Iris pigment epithelial cell (primary cell): Measurements from ENCODE around the gene EFL1.

Source experiments
- DNase-seq: peaks from one replicate; pipeline ENCODE4 v3.0.0-alpha.2; 2011; ENCODE audit warnings: low read depth

Gene EFL1

DNA sequence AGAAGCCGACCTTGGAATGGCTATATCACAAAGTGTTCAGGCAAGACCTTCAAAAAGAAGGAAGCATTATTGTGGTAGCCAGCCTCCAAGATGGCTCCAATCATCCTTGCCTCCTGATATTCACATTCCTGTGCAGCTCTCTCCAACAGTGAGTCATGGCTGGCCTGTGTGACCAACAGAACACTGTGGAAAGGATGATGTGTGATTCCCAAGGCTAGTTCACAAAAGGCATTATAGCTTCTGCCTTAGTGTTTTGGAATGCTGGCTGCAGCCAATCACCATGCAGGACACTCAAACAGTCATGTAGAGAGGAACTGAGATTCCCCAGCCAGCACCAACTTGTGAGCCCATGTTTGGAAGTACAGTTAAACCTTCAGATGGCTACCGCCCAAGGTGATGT, 102.6 kb downstream of the EFL1 start:
- DNase-seq, result peak; percentile 100

DNA sequence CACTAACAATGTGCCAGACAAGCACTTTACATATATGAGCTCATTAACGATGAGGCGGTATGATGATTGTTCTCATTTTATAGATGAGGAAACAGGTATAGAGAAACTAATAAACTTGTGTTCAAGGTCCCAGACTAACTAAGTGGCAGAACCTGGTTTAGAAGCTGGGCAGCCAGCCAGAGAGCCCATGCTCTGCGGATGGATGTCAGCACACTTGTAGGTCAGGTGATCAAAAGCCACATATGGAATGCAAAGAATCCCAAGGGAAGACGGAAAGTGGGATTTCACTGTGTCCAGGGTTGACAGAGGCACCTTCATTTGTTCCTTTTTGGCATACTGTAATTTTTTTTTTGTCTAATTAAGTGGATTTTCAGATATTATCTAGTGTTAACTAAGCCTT, 103.7 kb downstream of the EFL1 start:
- peak; percentile 57 for DNase-seq

DNA sequence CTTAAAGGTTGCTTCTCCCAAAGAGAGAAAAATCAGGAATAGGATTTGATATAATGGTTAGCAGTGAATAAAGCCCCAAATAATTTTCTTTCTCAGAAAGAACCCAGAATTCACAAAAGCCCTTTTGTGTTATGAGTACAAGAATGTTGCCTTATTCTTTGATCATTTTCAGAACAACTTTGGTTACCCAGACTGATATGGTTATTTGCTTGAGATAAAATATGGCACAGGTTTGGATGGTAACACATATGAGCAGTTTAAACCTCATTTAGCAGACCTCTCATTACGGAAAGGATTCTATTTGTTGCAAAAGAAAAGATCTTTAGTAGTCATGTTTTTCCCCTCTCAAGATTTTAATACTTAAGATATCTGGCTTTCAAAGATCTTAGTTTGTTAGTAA, 111.9 kb downstream of the EFL1 start:
- no peak for DNase-seq

DNA sequence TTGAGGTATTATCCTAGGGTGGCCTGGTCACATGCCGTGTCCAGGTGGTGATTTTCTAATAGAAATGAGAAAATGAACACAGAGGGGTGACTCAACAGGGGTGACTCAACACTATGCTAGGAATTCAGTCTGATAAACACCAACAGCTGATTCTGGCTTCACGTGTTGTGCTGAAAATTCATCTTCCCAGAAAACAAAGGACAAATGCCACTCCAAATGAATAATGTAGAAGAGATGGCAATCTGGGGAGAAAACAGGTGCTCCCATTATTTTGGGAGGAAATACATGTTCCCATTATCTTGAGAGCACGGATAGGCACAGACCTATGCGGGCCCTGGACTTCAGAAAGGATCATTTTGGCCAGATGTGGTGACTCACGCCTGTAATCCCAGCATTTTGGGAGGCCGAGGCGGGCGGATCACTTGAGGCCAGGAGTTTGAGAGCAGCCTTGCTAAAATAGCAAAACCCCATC, 115.5 kb downstream of the EFL1 start:
- peak; percentile 92 for DNase-seq

DNA sequence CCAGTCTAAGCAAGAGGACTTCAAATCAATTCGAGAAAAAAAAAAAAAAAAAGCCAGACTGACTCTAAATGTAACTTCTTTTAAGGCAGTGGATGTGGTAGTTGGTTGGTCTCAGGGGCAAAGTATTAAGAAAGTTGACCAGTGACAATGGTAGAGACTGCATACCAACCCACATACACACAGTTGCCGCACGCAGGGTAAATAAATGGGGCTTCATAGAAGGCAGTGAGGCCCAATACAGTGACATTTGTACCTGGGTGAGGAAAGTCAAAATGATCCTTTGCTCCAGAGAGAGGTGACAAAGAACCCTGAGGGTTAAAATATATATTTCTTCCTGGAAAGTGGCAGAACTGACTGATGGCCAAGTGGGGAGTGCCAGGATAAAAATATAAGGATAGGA, 116.0 kb downstream of the EFL1 start:
- DNase-seq, result no peak

DNA sequence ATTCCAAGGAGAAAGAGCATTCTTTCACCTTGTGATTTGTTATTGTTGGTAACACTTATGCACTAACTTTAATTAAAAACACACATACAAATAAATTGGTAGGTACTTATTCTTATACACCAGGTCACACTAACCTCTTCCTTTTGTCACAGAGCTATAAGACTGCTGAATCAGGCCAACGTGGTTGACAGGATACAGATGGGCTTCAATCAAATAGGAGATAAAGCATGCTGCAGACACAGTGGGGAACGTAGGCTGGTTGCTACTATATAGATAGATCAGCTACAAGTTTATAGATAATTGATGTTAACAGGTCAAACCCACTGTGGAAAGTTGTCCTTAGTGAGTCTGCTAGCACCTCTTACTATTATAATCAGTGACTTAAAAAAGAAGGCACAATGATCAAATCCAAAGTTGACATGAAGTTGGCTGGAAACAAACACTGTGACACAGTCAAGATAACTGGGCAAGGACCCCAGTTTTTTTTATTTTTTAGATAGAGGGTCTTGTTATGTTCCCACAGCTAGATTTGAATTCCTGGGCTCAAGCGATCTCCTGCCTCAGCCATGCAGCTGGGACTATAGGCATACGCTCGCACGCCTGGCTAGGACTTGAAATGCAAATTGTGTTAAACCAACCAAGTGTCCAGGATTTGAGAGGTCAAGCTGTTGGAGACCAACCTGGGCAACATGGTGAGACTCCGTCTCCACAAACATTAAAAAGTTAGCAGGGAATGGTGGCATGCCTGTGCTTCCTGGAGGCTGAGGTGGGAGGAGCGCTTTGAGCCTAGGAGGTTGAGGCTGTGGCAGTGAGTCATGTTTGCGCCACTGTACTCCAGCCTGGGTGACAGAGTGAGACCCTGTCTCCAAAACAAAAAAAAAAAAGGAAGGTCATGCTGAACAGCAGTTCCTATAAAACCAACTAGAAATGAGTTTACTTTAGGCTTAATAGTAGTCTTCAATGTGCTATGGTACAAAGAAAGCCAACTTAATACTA, 118.8 kb downstream of the EFL1 start:
- no peak for DNase-seq

DNA sequence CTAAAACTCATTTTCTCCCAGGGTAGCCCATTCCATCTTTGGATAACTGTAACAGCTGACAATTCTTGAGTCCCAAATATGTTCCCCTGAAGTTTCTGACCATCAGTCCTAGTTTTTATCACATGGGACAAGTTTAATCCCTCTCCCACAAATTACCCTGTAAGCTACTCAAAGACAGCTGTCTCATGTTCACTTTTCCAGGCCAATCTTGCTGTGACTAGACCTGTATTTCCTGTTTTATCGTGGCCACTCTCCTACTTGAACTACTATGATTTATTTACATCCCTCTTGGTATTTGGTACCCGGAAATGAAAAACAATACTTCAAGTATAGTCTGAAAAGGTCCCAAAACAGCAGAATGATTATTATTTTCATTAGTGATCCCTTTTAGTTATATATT, 121.6 kb downstream of the EFL1 start:
- DNase-seq, result no peak

DNA sequence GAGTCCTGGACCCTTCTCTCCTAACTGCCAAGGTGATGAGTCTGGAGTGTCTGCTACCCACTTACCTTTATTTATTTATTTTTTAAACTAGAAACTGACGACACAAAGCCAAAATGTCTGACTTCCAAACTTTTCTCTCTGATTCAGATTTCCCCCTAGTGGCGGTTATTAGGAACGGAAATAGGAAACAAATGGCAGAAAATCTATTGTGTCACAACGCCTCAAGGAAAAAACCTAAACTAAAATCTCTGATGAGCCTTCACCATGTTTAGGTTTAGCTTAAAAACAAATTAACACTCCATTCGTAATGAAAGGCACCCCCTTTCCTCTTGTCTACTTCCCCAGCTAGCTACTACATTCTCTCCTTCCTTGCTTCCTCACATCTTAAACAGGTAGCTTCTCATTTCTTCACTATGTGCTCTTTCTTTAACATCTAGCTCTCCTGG, 122.7 kb downstream of the EFL1 start:
- DNase-seq, result peak; percentile 65

DNA sequence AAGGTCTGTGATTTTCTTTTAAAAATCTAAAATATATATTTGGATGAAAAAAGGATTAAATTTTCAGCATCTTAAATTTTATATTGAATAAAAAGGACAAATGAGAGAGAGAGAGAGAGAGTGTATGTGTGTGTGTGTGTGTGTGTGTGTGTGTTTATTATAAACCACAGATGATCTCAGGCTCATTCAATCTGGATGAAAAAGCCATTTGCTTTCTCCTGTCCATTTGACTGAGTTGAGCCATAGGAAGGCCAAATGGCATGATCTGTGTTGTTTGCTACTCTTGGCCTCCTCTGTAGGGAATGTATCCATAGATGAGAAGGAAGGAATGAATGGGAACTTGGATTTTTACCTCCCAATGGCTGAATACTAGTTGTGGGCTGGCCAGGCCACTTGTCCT, 124.2 kb downstream of the EFL1 start:
- no peak for DNase-seq

DNA sequence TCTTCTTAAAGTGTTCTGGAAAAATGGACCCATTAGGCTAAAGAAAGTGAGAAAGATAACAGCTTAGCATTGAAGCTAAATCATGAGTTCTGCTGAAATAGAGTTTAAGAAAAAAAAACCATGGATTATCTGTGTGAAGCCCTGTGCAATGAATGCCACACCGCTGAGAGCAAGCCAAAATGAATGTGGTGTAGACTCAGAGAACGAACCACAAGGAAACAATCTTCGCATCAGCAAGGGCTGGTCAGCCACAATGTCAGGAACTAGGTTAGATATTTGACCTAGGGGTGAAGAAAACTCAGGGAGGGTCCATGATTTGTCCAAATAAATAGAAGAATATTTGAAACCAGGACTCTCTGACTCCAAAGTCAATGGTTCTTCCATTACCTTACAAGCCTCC, 125.3 kb downstream of the EFL1 start:
- DNase-seq, result peak; percentile 49

DNA sequence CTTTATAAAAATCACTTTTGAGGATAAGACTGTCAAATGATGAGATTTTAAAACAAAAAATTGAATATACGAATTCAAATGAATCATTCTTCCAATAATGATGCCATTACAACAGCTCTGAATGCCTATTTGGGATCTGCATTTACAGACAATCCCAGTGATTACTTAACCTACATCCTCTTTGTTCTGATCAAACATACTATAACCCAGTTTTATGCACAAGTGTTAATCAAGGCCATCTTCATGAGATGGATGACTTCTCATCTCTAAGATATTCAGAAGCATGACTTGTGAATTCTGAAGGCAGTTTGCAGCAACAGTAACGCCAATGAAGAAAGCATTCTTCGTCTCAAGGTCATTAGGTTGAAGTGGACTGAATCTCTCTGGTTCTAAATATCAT, 126.4 kb downstream of the EFL1 start:
- peak; percentile 73 for DNase-seq

DNA sequence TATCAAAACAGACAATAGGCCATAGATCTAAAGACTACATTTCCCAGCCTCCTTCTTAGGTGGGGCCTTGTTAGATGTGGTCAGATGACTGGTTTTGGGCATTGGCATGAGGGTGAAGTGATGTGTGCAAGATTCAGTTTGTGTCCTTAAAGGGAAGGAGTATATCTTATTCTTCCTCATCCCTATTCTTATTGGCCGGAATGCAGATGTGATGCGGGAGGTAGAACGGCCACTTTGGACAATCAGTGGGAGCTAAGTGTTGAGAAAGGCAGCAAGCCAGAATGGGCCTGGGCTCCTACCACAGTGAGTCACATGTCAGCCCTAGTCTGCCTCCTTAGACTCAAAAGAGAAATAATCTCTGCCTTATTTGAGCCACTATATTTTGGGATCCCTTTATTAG, 126.9 kb downstream of the EFL1 start:
- DNase-seq, result peak; percentile 78

DNA sequence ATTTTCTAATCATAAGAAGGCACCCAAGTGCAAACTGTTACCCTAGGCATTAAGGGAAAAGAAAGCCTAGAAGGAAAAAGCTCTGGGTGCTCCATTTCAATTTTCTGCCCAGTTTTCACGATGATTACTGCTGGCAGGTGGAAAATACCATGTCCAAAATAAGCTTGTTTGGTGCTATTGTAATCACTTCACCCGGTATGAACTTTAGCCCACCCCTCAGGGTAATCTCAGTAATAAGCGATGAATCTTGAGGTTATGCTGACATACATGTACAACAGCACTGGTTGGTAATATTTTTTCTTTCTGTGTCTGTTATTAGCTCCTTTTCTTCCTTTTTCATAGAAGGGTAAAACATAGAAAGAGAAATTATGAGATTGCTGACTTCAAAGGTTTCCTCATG, 128.1 kb downstream of the EFL1 start:
- DNase-seq, result no peak

DNA sequence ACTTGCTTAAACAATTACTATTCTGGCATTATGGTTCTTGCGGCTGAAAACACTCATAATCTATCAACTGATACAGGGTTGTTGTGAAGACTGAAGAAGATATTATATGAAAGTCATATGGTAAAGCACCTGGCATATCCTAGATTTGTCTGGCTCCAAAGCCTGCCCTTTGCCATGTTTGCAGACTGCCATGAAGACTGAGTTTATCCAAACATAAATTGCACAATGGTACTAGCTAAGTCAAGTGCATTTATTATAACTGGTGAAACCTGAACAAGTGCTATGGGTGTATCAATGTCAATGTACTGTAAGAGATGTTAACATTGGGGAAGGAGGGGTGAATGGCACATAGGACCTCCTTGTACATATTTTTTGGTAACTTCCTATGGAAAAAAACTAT, 129.3 kb downstream of the EFL1 start:
- no peak for DNase-seq

DNA sequence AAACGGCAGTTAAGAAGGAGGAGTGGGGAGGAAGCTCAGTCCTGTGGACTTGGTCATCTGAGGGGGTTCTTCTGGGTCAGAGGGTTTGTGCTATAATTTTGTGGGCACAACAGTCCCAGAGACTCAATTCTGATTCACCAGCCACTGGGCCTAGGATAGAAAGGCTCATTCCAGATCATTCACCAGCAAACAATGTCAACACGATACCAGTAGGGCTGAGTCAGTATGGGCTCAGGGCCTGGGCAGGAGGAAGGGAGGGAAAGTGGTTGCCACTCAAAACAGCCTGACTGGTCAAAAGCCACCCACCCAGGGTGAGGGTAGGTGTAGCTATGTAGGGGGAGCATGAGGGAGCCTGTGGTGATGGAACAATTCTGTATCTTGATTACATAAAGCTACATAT, 129.8 kb downstream of the EFL1 start:
- peak; percentile 90 for DNase-seq

DNA sequence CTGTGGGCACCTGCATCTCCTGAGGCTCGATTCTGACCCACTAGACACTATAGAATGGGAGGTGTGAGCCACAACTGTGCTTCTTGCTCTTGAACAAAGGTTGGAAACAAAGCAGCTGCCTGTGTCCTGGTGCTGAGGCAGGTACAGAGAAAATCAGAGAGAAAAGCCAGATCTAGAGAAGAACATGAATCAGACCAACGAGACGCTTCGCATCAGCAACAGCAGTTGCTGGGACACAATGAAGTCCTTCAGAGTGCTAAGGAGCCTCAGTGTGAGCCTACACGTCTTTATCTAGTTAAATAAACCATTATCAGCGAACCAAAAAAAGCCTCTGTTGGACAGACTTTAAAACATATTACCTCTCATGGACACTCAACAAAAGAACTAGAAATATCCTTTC, 130.4 kb downstream of the EFL1 start:
- no peak for DNase-seq

DNA sequence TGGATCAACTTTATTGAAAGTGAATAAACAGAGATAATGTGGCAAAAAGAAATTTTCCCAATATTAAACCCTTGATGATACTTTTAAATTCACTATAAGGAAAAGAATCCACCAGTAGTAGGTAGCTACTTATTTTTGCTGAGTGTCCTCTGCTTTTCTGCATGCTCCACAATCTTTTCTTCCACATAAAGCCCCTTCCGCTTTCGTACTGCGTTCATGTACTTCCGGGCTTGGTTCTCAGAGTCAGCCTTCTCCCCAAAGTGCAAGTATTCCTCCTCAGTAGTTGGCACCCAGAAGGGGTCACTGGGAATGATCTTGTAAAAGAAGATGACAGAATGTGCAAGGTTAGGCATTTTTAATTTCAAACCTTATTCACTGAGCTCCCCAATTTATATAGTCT, 132.3 kb downstream of the EFL1 start:
- DNase-seq, result no peak

DNA sequence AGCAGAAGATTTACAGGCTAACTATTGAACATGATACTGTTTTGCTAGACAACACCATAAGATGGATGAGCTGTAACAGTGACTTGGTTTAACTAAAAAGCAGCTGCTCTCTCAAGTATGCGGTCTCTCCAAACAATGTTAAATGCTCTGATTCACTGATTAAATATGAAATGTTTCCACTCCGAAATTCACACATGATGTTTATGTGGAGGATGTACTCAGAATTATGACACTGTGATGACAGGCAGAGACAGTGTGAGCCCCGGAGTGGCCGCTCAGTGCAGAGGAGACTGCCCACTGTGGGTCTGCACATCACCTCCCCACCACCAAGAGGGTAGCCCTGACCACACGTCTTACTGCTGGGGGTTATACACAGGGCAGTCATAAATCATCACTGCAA, 132.8 kb downstream of the EFL1 start:
- peak; percentile 96 for DNase-seq

DNA sequence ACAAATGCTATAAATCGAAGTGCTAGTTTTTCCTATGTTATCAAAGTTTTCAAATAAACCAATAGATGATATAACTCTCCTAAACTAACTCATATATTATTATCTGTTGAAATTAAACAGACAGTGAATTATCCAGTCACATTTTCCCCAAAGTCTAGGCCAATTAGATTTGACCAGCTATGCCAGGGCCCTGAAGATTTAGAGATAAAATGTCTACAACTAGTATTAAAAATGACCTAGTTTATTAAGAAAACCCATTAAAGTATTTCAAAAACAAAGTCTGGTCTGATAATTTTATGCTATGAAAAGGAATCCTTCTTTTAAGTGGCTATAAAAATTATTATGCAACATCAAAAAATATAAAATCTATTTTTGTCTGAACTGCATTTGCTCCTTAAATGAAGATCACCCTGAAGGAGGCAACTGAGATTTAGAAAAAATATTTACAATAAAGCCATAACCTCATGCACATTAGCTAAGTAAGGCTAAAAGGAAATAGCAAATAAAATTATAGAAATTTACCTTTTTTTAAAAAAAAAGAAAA, 133.3 kb downstream of the EFL1 start:
- DNase-seq, result no peak

DNA sequence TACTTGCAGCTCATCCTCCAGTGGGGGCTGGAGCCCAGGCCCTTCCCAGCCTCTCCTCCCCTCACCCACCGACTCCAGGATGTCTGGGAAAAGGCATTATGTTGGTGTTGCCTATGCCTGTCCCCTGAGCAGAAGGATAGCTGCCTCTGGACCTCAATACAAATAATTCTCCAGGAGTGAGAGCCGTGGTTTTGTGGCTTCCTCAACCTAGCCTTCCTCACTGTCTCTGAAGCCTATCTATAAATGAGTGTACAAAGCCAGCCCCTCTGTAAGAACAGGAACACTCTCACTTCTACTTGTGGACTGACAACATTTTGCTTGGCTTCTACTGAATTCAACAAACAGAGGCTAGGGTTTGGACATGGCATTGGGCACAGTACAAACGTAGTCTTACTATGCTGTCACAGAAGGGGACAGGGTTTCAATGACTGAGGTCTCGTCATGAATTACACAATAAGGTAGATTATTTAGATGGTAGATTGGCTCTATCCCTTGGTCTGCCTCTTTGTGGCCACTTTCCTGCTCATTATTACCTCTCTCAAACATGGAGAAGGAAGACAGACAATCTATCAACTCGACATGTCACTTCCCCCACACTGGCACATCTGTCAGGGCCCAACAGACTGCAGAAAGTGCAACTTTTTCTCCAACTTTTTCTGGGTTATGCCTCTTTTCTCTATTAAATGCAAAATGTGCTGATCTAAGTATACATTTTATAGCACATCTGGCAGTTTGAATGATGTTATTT, 134.0 kb downstream of the EFL1 start:
- peak; percentile 40 for DNase-seq

DNA sequence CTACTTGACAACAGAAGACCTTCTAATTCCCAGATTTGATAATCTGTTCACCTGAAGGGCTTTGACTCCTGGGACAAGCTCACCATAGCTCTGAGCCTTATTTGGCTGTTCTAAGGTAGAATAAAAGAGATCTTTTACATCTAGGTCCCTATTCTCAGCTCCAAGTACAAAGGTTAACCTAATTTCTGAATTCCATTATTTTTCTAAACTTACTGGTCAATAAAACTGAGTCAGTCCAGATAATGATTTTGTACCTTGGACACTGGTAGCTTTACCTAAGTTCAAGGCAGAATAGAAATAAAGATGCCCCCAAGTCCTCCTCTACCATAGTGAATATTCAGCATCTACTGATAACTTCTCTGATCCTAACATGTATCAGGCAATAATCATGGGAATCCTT, 135.0 kb downstream of the EFL1 start:
- DNase-seq, result no peak

DNA sequence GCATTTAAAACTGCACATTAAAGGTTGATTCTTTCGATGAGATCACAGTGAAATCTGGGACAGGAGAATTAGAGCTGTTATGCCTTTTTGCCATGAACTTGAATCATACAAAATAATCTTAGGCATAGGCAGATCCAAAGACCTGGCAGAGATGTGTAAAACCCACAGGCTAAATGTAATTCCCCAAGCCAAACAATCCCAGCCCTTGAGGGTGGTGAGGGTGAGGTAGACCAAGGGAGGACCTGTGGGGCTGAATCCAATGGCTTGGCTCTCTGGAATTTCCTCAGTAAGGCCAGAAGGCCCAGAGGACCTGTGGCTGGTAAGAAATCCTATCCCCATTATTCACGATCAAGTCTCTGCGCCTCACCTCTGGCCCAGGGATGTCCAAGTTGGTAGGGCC, 136.2 kb downstream of the EFL1 start:
- DNase-seq, result no peak
